Lung (tissue), 12 donors: ENCODE data around the gene LCN15. TPM values are rescaled to one million over a fixed set of nuclear protein-coding genes. Genes with fewer than 3 reads are reported as not detected.
"Not testable (repeated sequence)": the region's sequence is repeated elsewhere in the genome, so short reads cannot be mapped to it uniquely, and the experiment has no call there.

Source experiments
- ATAC-seq: fragments of 200-7000 bp; cut with Tn5 transposase; one replicate; pipeline ENCODE4 v1.9.1; 2020; ENCODE audit warnings: moderate number of reproducible peaks; ENCODE audit not compliant: insufficient read depth, low FRiP score
- DNase-seq, 3 donors: peaks; one replicate each; pipeline ENCODE4 v3.0.0-alpha.2; 2013 to 2017
- H3K27ac ChIP-seq, 2 donors: one replicate each; pipeline ENCODE4 v1.5.1; 2013; ENCODE audit warnings: mild to moderate bottlenecking in 2 of 2, moderate library complexity in 2 of 2, control low read depth in 1 of 2, inconsistent platforms in 1 of 2, low read depth in 1 of 2, low read length in 1 of 2
- H3K27me3 ChIP-seq, 3 donors: one replicate each; pipeline ENCODE4 v1.5.1; 2013; ENCODE audit warnings: low read length in 2 of 3; ENCODE audit not compliant: control insufficient read depth in 3 of 3, insufficient read depth in 3 of 3
- H3K36me3 ChIP-seq, 4 donors: one replicate each; pipeline ENCODE4 v1.5.1; 2013; ENCODE audit warnings: low read length in 4 of 4, mild to moderate bottlenecking in 1 of 4, moderate library complexity in 1 of 4; ENCODE audit not compliant: control insufficient read depth in 4 of 4, insufficient read depth in 4 of 4
- H3K4me1 ChIP-seq, 5 donors: one replicate each; pipeline ENCODE4 v1.5.1; 2013; ENCODE audit warnings: low read length in 5 of 5, mild to moderate bottlenecking in 2 of 5, moderate library complexity in 1 of 5; ENCODE audit not compliant: control insufficient read depth in 5 of 5, insufficient read depth in 5 of 5
- H3K4me3 ChIP-seq: one replicate; pipeline ENCODE4 v1.5.1; 2013; ENCODE audit warnings: mild to moderate bottlenecking, control low read depth, moderate library complexity
- H3K9ac ChIP-seq, 2 donors: one replicate each; pipeline ENCODE4 v1.5.1; 2013; ENCODE audit warnings: low read length in 2 of 2, control low read depth in 1 of 2; ENCODE audit not compliant: insufficient read depth in 1 of 2
- H3K9me3 ChIP-seq, 4 donors: one replicate each; pipeline ENCODE4 v1.5.1; 2013; ENCODE audit warnings: low read length in 3 of 4, mild to moderate bottlenecking in 1 of 4, moderate library complexity in 1 of 4; ENCODE audit not compliant: control insufficient read depth in 4 of 4, insufficient read depth in 3 of 4
- CTCF ChIP-seq: IDR thresholded peaks from 2 replicates; pipeline ENCODE4 v1.5.1; 2012; ENCODE audit warnings: mild to moderate bottlenecking; ENCODE audit errors: control extremely low read depth, extremely low read depth
- WGBS, 2 donors: extraction: QIAGEN DNeasy Blood & Tissue Kit; methylation state at CpG; one replicate each; pipeline ENCODE4 v1.1.7; 2013; 5-methylcytosine and 5-hydroxymethylcytosine counted together
- polyA plus RNA-seq, 2 donors: library from polyadenylated mRNA; stranded (reverse); fragments of 200-250 nt; gene quantifications; one replicate each; pipeline ENCODE4 v1.2.1, GENCODE V29; 2013
- total RNA-seq, 2 donors: library from RNA; depleted of rRNA in 1 of 2; stranded (reverse); fragments of >200 nt in 1 of 2; gene quantifications; one replicate each; pipeline ENCODE4 v1.2.1, GENCODE V29; 2014 to 2021
- donor health status: control.
- donor health status: control.
- donor health status: Bipolar disorder and iron deficiency.
- donor health status: healthy.
- donor health status: DM: yes; HTN: yes; CAD: no.

Gene LCN15
- total and polyA plus RNA-seq, 4 donors, result 0.16 TPM; not detected in 3

- DNase-seq (no peak), ATAC-seq (no peak)
- Histone ChIP-seq H3K27ac (peak overlapping the region in 1 of 2 donors; percentile 6), H3K4me3 (no peak overlapping the region), H3K4me1 (peaks cover 0 to 30% (median 10%) of the 10 kb centered on the region in 5 donors), H3K36me3 (peaks cover 0 to 2% (median under 1%) of the 10 kb centered on the region in 4 donors), H3K9me3 (no peaks in the 10 kb centered on the region), H3K27me3 (peaks cover 0 to 21% (median 5%) of the 10 kb centered on the region in 3 donors), H3K9ac (no peak overlapping the region)
- TF ChIP-seq CTCF, result no peak
- WGBS, 2 donors, result 69 to 85% methylated on average over 6 of the region's 6 CpGs
These were observed 34.4 kb upstream of the LCN15 start for GRCh38 chr9:136798708-136799078.

DNA sequence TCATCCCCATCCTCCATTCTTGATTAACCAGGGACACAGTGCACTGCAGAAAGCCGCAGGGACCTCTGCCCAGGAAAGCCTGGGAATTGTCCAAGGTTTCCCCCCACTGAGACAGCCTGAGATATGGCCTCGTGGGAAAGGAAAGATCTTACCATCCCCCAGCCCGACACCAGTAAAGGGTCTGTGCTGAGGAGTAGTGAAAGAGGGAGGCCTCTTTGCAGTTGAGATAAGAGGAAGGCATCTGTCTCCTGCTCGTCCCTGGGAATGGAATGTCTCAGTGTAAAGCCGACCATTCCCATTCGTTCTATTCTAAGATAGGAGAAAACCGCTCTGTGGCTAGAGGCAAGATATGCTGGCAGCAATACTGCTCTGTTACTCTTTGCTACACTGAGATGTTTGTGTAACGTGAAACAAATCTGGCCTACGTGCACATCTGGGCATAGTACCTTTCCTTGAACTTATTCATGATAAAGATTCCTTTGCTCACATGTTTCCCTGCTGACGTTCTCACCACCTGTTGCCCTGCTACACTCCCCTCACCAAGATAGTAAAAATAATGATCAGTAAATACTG lies 32.5 kb upstream of the LCN15 start:
- 23 to 24% methylated on average over 10 of the region's 10 CpGs for WGBS, 2 donors
- not testable (repeated sequence) for H3K36me3 ChIP-seq, H3K4me3 ChIP-seq, H3K9ac ChIP-seq, H3K27ac ChIP-seq, ATAC-seq, H3K9me3 ChIP-seq
- Histone ChIP-seq H3K4me1 (peaks cover 0 to 35% (median 15%) of the 10 kb centered on the region in 5 donors), H3K27me3 (peaks cover 0 to 16% (median 2%) of the 10 kb centered on the region in 3 donors)
- DNase-seq, result peak; percentile 47 to 51 (median 48)

- Histone ChIP-seq H3K27ac (no peak within 1 kb of the TSS), H3K4me3 (no peak within 1 kb of the TSS), H3K9me3 (no peaks in the 10 kb centered on the region), H3K36me3 (peaks cover 0 to 9% (median 3%) of the 10 kb centered on the region in 4 donors), H3K4me1 (peaks cover 0 to 40% (median 15%) of the 10 kb centered on the region in 5 donors), H3K9ac (no peak within 1 kb of the TSS), H3K27me3 (peaks cover 0 to 14% (median 2%) of the 10 kb centered on the region in 3 donors)
- ATAC-seq, result no peak
- DNase-seq, result no peak
- TF ChIP-seq CTCF, result no peak
- WGBS, 2 donors, result 57 to 60% methylated on average over 5 of the region's 5 CpGs
These were observed 32.0 kb upstream of the LCN15 start, which contains the start of gene CCDC183 for GRCh38 chr9:136796238-136796774. Gene CCDC183 (plus strand): TSS chr9:136796338. CDS start chr9:136796398, 60 bp downstream.

GRCh38 chr9:136795000-136795348 lies 30.7 kb upstream of the LCN15 start:
- no peak for DNase-seq
- Histone ChIP-seq H3K36me3 (peaks cover 0 to 9% (median 3%) of the 10 kb centered on the region in 4 donors), H3K4me1 (peaks cover 4 to 40% (median 10%) of the 10 kb centered on the region in 5 donors), H3K9ac (no peak overlapping the region), H3K4me3 (no peak overlapping the region), H3K9me3 (no peaks in the 10 kb centered on the region), H3K27me3 (peaks cover 0 to 11% (median 2%) of the 10 kb centered on the region in 3 donors), H3K27ac (no peak overlapping the region)
- 60 to 68% methylated on average over 6 of the region's 6 CpGs for WGBS, 2 donors
- no peak for ATAC-seq
- no peak for TF ChIP-seq CTCF
